HEK293 (cell line): ENCODE measurements around the gene EFCAB6.

ENCODE experiments used
- CTCF ChIA-PET: fragments of 350-600 bp; formaldehyde crosslinking; extraction: SDS; loops from one replicate; lab custom pipeline; 2021; ENCODE audit warnings: antibody characterized with exemption; lab: Yijun Ruan, JAX
- POLR2A ChIA-PET: fragments of 300-600 bp; formaldehyde crosslinking; extraction: SDS; loops from one replicate; lab custom pipeline; 2020; ENCODE audit warnings: antibody characterized with exemption, inconsistent platforms; lab: Yijun Ruan, JAX
- H3K27ac ChIP-seq: fragments of 200-500 bp; sonication (Bioruptor generic); 2 replicates; pipeline ENCODE4 v1.5.1; 2014; ENCODE audit warnings: low read depth, low read length, control low read depth, inconsistent platforms; ENCODE audit errors: extremely low read depth
- H3K36me3 ChIP-seq, 2 experiments: fragments of 200-500 bp in 1 of 2; sonication (Bioruptor generic) in 1 of 2; 1 replicate in 1 of 2; 2 replicates in 1 of 2; pipeline ENCODE4 v1.5.1; 2014 to 2017; ENCODE audit warnings: inconsistent platforms in 2 of 2, low read length in 2 of 2; ENCODE audit not compliant: control insufficient read depth in 2 of 2, insufficient read depth in 1 of 2
- H3K4me1 ChIP-seq: fragments of 200-500 bp; sonication (Bioruptor generic); 2 replicates; pipeline ENCODE4 v1.5.1; 2014; ENCODE audit warnings: mild to moderate bottlenecking, low read length, inconsistent platforms; ENCODE audit not compliant: control insufficient read depth, insufficient read depth
- H3K4me3 ChIP-seq: 2 replicates; pipeline ENCODE4 v1.5.1; 2011; ENCODE audit warnings: low read depth, mild to moderate bottlenecking, control low read depth, low read length, moderate library complexity
- H3K9me3 ChIP-seq: fragments of 200-500 bp; sonication (Bioruptor generic); 2 replicates; pipeline ENCODE4 v1.5.1; 2014; ENCODE audit warnings: low read depth, low read length, inconsistent platforms; ENCODE audit not compliant: control insufficient read depth, insufficient read depth
- HOXD13 ChIP-seq: sonication (generic); formaldehyde crosslinking; IDR thresholded peaks from 2 replicates; pipeline ENCODE4 v1.8.0; 2022; ENCODE audit warnings: missing genetic modification reagents, borderline replicate concordance
- SP3 ChIP-seq: fragments of 450-650 bp; formaldehyde crosslinking; IDR thresholded peaks from 2 replicates; pipeline ENCODE4 v1.5.1; 2016; ENCODE audit warnings: missing biosample characterization, missing genetic modification characterization
- TCF7L2 ChIP-seq: IDR thresholded peaks from 2 replicates; pipeline ENCODE4 v1.6.1; 2011; ENCODE audit warnings: low read depth, mild to moderate bottlenecking, inconsistent platforms, low read length, moderate library complexity, borderline replicate concordance
- YY1 ChIP-seq: fragments of 450-650 bp; formaldehyde crosslinking; IDR thresholded peaks from 2 replicates; pipeline ENCODE4 v1.5.1; 2018; ENCODE audit warnings: missing biosample characterization, missing genetic modification characterization
- ZBTB8A ChIP-seq: fragments of 450-650 bp; formaldehyde crosslinking; IDR thresholded peaks from 2 replicates; pipeline ENCODE4 v1.5.1; 2016; ENCODE audit warnings: missing biosample characterization, missing genetic modification characterization
- ZEB2 ChIP-seq: fragments of 450-650 bp; formaldehyde crosslinking; IDR thresholded peaks from 2 replicates; pipeline ENCODE4 v1.5.1; 2016; ENCODE audit warnings: missing biosample characterization, missing genetic modification characterization
- ZNF423 ChIP-seq: fragments of 450-650 bp; formaldehyde crosslinking; IDR thresholded peaks from 2 replicates; pipeline ENCODE4 v1.5.1; 2016; ENCODE audit warnings: missing biosample characterization, missing genetic modification characterization
- ZNF571 ChIP-seq: fragments of 450-650 bp; formaldehyde crosslinking; IDR thresholded peaks from 2 replicates; pipeline ENCODE4 v1.5.0; 2017; ENCODE audit warnings: missing biosample characterization, missing genetic modification characterization
- TF ChIP-seq, protein P1 (sequence below): fragments of 450-650 bp; formaldehyde crosslinking; IDR thresholded peaks from 2 replicates; pipeline ENCODE4 v1.5.1; 2016; ENCODE audit warnings: missing biosample characterization, missing genetic modification characterization
- TF ChIP-seq, protein P2 (sequence below): fragments of 450-650 bp; formaldehyde crosslinking; IDR thresholded peaks from 2 replicates; pipeline ENCODE4 v1.5.1; 2016; ENCODE audit warnings: missing biosample characterization, missing genetic modification characterization
- TF ChIP-seq, protein P3 (sequence below): fragments of 450-650 bp; formaldehyde crosslinking; IDR thresholded peaks from 2 replicates; pipeline ENCODE4 v1.5.1; 2016; ENCODE audit warnings: missing biosample characterization, missing genetic modification characterization
- TF ChIP-seq, protein P4 (sequence below): fragments of 450-650 bp; formaldehyde crosslinking; IDR thresholded peaks from 2 replicates; pipeline ENCODE4 v1.5.1; 2016; ENCODE audit warnings: missing biosample characterization, missing genetic modification characterization
- TF ChIP-seq, protein P5 (sequence below): fragments of 450-650 bp; formaldehyde crosslinking; IDR thresholded peaks from 2 replicates; pipeline ENCODE4 v1.5.1; 2017; ENCODE audit warnings: missing biosample characterization, missing genetic modification characterization
- TF ChIP-seq, protein P6 (sequence below): fragments of 450-650 bp; formaldehyde crosslinking; IDR thresholded peaks from 2 replicates; pipeline ENCODE4 v1.5.1; 2016; ENCODE audit warnings: missing biosample characterization, missing genetic modification characterization
- TF ChIP-seq, protein P7 (sequence below): fragments of 450-650 bp; formaldehyde crosslinking; IDR thresholded peaks from 2 replicates; pipeline ENCODE4 v1.5.1; 2016; ENCODE audit warnings: missing biosample characterization, missing genetic modification characterization
- TF ChIP-seq, protein P8 (sequence below): fragments of 450-650 bp; formaldehyde crosslinking; IDR thresholded peaks from 2 replicates; pipeline ENCODE4 v1.5.1; 2017; ENCODE audit warnings: missing biosample characterization, missing genetic modification characterization
- TF ChIP-seq, protein P9 (sequence below): fragments of 450-650 bp; formaldehyde crosslinking; IDR thresholded peaks from 2 replicates; pipeline ENCODE4 v1.5.1; 2016; ENCODE audit warnings: missing biosample characterization, missing genetic modification characterization

Gene EFCAB6

DNA sequence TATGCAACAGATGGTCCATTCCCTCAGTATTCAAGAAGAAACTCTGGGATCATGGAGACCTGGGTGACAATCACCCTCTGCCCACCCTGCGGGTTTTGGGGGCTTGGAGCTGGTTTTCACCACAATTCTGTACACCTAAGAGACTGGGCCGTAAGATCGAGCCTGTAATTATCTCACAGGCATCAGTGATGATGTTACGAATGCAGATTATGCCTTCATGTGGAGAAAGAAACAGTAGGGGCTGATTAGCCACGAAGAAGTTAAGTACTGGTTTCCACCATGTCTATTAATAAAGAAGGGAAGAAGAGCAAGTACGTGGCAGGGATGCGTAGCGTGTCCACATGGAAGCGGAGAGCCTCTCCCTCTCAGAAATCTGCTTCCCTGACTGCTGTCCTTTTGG lies 5.3 kb upstream of the EFCAB6 start (continued):
- TF ChIP-seq, protein P1, sequence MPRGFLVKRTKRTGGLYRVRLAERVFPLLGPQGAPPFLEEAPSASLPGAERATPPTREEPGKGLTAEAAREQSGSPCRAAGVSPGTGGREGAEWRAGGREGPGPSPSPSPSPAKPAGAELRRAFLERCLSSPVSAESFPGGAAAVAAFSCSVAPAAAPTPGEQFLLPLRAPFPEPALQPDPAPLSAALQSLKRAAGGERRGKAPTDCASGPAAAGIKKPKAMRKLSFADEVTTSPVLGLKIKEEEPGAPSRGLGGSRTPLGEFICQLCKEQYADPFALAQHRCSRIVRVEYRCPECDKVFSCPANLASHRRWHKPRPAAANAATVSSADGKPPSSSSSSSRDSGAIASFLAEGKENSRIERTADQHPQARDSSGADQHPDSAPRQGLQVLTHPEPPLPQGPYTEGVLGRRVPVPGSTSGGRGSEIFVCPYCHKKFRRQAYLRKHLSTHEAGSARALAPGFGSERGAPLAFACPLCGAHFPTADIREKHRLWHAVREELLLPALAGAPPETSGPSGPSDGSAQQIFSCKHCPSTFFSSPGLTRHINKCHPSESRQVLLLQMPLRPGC (tag by site-specific recombination): no peak

DNA sequence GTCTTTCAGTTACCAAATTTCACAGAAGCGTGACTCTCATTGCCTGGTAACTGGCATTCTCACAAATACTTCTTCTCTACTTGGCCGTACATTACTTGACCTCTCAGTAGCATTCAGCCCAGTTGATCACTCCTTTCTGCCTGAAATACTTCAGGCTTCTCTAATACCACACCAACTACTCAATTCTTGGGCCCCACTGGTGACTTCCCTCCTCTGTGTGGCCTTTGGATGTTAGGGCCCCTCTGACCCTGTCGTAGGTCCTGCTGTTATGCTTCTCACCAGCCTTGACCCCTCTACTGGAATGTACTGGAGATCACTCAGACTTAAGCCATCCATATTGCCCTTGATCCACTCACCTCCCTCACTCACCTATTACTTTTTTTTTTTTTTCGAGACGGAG lies 2.2 kb upstream of the EFCAB6 start:
- H3K4me3 ChIP-seq: no peak overlapping the region
- ChIA-PET CTCF (no interaction called here), POLR2A (interaction anchor here (0.7 kb wide), 1 partner anchor 40 kb away, joined by 5 read pairs; no protein-coding TSS in a partner anchor)
- H3K9me3 ChIP-seq: no peaks in the 10 kb centered on the region
- H3K36me3 ChIP-seq: peaks cover 0 to 12% of the 10 kb centered on the region in 2 experiments; a peak in 2 of 3 replicates
- peaks cover 3% of the 10 kb centered on the region; the same call in 1 of the 2 replicates for H3K4me1 ChIP-seq
- no peak overlapping the region for H3K27ac ChIP-seq
- TF ChIP-seq, protein P2, sequence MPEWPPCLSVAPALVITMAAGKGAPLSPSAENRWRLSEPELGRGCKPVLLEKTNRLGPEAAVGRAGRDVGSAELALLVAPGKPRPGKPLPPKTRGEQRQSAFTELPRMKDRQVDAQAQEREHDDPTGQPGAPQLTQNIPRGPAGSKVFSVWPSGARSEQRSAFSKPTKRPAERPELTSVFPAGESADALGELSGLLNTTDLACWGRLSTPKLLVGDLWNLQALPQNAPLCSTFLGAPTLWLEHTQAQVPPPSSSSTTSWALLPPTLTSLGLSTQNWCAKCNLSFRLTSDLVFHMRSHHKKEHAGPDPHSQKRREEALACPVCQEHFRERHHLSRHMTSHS (tag by site-specific recombination): no peak
- TF ChIP-seq, protein P3, sequence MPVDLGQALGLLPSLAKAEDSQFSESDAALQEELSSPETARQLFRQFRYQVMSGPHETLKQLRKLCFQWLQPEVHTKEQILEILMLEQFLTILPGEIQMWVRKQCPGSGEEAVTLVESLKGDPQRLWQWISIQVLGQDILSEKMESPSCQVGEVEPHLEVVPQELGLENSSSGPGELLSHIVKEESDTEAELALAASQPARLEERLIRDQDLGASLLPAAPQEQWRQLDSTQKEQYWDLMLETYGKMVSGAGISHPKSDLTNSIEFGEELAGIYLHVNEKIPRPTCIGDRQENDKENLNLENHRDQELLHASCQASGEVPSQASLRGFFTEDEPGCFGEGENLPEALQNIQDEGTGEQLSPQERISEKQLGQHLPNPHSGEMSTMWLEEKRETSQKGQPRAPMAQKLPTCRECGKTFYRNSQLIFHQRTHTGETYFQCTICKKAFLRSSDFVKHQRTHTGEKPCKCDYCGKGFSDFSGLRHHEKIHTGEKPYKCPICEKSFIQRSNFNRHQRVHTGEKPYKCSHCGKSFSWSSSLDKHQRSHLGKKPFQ (tag by site-specific recombination): no peak
- TF ChIP-seq, protein P4, sequence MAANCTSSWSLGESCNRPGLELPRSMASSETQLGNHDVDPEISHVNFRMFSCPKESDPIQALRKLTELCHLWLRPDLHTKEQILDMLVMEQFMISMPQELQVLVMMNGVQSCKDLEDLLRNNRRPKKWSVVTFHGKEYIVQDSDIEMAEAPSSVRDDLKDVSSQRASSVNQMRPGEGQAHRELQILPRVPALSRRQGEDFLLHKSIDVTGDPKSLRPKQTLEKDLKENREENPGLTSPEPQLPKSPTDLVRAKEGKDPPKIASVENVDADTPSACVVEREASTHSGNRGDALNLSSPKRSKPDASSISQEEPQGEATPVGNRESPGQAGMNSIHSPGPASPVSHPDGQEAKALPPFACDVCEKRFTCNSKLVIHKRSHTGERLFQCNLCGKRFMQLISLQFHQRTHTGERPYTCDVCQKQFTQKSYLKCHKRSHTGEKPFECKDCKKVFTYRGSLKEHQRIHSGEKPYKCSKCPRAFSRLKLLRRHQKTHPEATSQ (tag by site-specific recombination): no peak
- TF ChIP-seq HOXD13 (CRISPR knock-in tag) (no peak), ZNF571 (tag by site-specific recombination) (no peak), ZNF423 (tag by site-specific recombination) (no peak), TCF7L2 (no peak), ZBTB8A (tag by site-specific recombination) (no peak), YY1 (tag by site-specific recombination) (no peak), SP3 (tag by site-specific recombination) (no peak), ZEB2 (tag by site-specific recombination) (no peak)
- TF ChIP-seq, protein P5, sequence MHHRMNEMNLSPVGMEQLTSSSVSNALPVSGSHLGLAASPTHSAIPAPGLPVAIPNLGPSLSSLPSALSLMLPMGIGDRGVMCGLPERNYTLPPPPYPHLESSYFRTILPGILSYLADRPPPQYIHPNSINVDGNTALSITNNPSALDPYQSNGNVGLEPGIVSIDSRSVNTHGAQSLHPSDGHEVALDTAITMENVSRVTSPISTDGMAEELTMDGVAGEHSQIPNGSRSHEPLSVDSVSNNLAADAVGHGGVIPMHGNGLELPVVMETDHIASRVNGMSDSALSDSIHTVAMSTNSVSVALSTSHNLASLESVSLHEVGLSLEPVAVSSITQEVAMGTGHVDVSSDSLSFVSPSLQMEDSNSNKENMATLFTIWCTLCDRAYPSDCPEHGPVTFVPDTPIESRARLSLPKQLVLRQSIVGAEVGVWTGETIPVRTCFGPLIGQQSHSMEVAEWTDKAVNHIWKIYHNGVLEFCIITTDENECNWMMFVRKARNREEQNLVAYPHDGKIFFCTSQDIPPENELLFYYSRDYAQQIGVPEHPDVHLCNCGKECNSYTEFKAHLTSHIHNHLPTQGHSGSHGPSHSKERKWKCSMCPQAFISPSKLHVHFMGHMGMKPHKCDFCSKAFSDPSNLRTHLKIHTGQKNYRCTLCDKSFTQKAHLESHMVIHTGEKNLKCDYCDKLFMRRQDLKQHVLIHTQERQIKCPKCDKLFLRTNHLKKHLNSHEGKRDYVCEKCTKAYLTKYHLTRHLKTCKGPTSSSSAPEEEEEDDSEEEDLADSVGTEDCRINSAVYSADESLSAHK (tag by site-specific recombination): no peak
- TF ChIP-seq, protein P6, sequence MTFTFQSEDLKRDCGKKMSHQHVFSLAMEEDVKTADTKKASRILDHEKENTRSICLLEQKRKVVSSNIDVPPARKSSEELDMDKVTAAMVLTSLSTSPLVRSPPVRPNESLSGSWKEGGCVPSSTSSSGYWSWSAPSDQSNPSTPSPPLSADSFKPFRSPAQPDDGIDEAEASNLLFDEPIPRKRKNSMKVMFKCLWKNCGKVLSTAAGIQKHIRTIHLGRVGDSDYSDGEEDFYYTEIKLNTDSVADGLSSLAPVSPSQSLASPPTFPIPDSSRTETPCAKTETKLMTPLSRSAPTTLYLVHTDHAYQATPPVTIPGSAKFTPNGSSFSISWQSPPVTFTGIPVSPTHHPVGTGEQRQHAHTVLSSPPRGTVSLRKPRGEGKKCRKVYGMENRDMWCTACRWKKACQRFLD (tag by site-specific recombination): no peak
- TF ChIP-seq, protein P7, sequence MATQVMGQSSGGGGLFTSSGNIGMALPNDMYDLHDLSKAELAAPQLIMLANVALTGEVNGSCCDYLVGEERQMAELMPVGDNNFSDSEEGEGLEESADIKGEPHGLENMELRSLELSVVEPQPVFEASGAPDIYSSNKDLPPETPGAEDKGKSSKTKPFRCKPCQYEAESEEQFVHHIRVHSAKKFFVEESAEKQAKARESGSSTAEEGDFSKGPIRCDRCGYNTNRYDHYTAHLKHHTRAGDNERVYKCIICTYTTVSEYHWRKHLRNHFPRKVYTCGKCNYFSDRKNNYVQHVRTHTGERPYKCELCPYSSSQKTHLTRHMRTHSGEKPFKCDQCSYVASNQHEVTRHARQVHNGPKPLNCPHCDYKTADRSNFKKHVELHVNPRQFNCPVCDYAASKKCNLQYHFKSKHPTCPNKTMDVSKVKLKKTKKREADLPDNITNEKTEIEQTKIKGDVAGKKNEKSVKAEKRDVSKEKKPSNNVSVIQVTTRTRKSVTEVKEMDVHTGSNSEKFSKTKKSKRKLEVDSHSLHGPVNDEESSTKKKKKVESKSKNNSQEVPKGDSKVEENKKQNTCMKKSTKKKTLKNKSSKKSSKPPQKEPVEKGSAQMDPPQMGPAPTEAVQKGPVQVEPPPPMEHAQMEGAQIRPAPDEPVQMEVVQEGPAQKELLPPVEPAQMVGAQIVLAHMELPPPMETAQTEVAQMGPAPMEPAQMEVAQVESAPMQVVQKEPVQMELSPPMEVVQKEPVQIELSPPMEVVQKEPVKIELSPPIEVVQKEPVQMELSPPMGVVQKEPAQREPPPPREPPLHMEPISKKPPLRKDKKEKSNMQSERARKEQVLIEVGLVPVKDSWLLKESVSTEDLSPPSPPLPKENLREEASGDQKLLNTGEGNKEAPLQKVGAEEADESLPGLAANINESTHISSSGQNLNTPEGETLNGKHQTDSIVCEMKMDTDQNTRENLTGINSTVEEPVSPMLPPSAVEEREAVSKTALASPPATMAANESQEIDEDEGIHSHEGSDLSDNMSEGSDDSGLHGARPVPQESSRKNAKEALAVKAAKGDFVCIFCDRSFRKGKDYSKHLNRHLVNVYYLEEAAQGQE: no peak
- TF ChIP-seq, protein P8, sequence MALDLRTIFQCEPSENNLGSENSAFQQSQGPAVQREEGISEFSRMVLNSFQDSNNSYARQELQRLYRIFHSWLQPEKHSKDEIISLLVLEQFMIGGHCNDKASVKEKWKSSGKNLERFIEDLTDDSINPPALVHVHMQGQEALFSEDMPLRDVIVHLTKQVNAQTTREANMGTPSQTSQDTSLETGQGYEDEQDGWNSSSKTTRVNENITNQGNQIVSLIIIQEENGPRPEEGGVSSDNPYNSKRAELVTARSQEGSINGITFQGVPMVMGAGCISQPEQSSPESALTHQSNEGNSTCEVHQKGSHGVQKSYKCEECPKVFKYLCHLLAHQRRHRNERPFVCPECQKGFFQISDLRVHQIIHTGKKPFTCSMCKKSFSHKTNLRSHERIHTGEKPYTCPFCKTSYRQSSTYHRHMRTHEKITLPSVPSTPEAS (tag by site-specific recombination): no peak
- TF ChIP-seq, protein P9, sequence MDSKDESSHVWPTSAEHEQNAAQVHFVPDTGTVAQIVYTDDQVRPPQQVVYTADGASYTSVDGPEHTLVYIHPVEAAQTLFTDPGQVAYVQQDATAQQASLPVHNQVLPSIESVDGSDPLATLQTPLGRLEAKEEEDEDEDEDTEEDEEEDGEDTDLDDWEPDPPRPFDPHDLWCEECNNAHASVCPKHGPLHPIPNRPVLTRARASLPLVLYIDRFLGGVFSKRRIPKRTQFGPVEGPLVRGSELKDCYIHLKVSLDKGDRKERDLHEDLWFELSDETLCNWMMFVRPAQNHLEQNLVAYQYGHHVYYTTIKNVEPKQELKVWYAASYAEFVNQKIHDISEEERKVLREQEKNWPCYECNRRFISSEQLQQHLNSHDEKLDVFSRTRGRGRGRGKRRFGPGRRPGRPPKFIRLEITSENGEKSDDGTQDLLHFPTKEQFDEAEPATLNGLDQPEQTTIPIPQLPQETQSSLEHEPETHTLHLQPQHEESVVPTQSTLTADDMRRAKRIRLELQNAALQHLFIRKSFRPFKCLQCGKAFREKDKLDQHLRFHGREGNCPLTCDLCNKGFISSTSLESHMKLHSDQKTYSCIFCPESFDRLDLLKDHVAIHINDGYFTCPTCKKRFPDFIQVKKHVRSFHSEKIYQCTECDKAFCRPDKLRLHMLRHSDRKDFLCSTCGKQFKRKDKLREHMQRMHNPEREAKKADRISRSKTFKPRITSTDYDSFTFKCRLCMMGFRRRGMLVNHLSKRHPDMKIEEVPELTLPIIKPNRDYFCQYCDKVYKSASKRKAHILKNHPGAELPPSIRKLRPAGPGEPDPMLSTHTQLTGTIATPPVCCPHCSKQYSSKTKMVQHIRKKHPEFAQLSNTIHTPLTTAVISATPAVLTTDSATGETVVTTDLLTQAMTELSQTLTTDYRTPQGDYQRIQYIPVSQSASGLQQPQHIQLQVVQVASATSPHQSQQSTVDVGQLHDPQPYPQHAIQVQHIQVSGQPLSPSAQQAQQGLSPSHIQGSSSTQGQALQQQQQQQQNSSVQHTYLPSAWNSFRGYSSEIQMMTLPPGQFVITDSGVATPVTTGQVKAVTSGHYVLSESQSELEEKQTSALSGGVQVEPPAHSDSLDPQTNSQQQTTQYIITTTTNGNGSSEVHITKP (tag by site-specific recombination): no peak
